GM19240 (cell line): ENCODE data around the gene SAXO1.

Experiments
- DNase-seq: peaks from one replicate; pipeline ENCODE4 v3.0.0; 2011; ENCODE audit warnings: low spot score; ENCODE audit not compliant: insufficient read length

Gene SAXO1

DNA sequence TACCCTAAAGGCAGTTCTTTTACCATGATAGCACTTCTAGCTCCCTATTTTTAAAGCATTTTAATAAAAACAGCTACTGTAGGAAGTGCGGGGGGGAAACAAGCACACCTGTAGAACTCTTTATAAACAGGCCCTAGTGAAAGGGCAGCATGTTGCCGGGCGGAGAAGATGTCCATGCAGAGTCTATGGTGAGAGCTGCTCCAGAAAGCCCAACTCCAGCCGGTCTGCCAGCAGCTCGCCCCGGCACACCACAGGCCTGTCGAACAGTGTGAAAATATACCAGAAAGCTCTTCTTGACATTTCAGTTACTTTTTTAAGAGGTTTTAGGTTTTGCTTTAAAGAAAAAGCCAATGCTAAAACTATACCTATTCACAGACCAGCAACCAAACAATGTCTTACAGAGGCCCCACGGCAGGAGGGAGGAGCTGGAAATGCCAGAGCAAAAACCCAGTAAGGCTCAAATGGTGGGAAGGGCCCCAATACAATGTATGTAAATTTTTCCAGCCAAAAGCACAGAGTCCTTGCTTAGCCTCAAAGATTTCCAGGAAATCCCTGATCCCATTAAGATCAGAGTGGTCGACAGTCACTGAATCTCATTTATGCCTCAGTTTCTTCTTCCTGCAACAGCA, 121.2 kb downstream of the SAXO1 start:
- DNase-seq: no peak

DNA sequence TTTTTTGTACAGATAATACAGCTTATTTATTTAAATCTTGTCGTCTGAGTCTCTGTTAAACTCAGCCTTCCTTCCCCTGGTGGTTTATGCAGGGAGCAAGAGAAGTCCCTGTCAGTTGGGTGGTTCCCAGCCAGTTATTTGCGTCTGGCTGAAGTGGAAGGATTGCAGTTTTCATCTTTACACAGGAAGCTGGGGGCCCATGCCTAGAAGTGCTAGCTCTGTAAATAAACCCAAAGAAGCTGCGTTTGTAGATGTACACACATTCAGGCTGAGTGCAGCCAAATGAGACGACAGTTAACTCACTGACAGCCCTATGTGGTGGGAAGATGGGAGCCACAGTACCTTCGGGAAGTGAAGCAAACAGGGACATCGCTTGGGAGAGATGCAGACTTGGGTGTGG, 122.1 kb downstream of the SAXO1 start:
- no peak for DNase-seq

DNA sequence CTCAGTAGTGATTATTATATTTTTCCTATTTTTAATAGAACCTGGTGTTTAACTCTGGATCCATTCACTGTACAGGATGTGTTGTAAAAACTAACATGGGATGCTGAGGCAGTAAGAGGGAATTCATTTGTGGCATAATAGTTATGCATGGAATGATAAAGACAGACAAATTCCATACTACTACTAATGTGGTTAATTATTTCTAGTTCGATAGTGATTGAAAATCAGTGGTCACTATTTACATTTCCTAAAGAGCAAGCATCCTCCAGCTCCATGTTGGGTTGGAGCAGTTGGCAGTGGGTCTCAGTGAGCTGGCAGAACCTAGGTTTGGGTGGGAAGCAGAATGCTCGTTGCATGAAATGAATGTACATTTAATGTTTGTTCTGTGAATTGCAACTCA, 122.6 kb downstream of the SAXO1 start:
- DNase-seq: no peak

DNA sequence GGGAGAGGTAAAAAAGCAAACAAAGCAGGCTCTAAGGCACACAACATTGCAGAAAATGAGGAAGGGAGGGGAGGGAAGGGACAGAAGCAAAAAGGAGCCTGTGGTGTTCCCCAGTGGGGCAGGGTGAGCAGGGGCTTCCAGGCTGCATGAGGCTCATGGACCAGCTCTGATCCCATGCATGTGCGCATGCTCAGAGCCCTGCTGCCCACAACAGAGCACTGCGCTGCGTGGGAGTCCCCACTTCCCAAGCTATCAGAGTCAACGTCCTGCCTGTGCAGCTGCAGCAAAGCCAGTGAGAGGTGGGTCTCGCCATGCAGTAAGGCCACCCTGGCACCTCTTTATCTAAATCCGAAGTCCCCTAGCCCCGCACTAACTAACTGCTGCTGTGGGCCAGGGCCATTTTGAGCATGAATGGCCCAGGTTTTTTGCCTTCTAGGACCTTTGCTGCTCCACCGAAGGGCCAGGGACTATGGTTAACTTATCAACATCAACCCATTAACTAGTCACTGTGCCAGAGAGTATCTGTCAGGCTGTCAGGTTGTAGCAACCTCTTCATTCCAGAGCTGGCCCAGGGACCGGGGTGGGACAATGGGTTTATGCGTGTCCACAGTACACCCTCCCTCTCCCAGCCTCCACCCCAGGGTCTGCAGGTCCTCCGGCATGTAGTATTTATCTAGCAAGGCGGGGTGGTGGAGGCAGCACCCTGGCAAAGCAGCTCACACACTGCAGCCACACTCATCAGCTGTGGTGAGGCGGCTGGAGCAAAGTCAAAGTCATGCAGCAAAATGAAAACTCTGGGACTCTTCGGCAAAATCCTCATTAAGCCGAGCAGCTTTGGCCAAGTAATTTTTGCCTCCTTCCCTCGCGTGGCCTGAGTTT, 123.6 kb downstream of the SAXO1 start:
- no peak for DNase-seq

DNA sequence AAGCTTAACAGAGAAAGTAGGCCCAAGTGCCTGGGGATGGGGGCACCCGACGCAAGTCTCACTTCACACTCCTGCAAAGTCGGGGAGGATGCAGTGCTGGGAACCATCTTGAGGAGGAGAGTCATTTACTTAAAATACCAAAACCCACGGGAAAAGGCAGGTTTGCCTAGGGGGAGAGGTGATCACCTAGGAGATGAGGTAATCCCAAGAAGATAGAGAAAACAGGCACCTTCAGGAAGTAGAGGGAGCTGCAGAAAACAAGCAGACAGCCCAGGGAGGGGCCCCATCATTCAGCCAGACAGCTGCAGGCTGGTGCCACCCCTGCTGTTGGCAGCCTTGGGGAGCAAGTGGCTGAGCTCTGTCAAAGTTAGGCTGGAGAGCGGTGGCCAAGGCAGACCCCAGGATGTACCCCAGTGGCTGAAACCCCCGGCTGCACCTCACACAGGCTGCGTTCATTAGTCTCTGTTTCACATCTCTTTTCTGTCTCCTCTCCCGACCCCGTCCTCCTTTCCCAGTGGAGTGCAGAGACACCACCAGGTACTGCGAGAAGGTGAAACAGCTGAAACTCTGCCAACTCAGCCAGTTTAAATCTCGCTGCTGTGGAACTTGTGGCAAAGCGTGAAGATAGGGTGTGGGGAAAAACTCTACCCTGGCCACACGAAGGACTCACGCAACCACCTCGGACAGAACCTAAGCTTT, 124.9 kb downstream of the SAXO1 start:
- no peak for DNase-seq

DNA sequence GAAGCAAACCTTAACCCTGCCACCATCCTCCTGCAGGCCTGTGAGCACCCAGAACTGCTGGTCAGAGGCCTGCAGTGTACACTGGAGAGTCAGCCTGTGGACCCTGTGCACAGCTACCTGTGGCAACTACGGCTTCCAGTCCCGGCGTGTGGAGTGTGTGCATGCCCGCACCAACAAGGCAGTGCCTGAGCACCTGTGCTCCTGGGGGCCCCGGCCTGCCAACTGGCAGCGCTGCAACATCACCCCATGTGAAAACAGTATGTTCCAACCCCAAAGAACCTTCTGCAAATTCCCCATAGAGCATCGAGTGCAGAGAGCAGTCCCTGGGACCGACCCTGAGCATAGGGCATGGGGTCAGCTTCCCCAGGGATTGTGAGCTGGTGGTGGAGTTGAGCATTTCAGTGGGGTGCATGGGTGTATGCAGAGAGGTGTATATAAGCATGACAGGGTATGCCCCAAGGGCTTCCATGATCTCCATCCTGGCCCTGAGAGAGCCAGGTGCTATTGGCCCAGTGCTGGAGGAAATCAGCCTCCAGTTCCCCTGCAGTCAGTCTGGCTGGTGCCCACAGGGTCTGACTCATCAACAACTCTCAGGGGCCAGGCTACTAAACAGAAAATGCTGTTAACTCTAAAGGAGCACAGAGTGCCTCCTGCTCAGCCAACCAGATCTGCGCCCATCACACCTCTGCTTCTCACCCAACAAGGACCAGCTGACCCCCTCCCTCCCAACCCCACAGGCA, 126.2 kb downstream of the SAXO1 start:
- no peak for DNase-seq

DNA sequence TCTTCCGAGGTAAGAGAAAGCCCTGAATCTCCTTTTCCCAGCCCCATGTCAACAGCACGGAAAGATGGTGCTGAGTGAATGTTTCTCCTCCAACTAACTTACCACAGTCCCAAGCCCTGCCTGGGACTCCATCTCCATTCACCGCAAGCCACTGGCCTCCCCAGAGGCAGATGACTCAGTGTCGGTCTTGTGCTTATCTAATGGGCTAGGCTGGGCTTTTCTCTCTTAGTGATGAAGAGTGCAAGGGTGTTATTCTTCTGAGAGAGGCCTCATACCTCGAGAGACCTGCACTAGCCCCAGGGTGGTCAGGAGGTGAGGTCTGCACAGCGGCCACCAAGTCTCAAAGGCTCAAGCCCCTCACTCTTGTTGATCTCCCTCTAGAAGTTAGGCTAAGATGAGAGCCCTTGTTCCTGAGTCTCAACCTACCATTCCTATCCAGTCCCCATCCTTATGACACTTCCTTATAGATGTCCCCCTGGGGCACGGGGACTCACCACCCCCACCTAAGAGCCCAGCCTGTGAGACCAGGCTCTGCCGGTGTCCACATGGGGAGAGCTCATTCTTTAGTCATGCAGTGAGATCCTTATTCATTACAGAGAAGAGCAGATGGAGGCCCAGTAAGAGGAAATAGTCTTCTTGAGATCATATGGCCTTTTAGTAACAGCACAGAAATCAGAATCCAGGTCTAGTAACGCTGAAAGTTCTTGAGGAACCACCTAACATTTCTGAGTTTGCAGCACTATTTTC, 127.0 kb downstream of the SAXO1 start:
- no peak for DNase-seq

DNA sequence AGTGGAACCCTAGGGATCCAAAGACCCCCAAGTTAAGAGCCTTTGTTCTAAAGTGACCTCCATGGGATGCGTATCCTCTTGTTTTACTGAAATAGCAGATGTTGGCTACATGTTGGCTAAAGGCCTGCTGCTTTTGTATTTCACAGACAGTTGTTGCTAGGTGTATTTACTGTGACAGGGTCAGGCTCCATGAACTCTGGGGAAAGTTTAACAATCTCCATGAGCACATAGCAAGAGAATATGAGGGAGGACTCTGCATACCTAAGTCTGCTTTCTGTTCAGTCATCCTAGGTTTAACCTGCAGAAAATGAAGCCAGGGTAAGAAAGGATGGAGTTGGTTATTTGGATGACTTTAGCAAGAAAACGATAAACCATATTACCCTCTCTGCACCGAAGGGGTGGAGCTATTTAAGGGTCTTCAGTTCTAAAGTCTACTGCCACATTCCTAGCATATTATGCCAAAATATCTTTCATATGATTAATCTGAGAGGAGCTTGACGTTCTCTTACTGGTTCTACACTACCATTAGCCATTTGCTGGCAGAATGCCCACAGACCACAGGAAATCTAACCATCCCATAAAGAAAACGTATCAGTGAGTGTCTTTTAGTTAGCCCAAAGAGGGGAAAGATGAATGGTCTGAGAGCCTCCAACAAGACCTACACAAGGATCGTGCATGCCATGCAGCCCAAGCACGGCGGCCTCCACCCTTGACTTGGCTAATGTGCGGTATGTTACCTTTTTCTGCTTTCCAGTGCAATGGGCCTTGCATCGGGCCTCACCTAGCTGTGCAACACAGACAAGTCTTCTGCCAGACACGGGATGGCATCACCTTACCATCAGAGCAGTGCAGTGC, 127.8 kb downstream of the SAXO1 start:
- DNase-seq: no peak

DNA sequence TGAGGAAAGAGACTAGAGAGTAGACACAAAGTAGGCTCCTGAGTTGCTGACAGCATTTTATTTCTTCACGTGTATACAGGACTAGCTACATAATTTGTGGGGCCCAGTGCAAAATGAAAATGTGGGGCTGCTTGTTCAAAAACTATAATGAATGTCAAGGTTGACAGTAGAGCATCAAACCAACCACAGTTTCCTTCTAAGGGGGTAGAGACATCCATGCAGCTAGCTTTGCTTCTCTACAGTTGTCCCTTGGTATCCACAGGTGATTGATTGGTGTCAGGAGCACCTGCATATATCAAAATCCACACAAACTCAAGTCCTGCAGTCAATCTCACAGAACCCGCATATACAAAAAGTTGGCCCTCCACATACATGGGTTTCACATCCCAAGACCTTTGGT, 129.6 kb downstream of the SAXO1 start:
- DNase-seq: no peak

DNA sequence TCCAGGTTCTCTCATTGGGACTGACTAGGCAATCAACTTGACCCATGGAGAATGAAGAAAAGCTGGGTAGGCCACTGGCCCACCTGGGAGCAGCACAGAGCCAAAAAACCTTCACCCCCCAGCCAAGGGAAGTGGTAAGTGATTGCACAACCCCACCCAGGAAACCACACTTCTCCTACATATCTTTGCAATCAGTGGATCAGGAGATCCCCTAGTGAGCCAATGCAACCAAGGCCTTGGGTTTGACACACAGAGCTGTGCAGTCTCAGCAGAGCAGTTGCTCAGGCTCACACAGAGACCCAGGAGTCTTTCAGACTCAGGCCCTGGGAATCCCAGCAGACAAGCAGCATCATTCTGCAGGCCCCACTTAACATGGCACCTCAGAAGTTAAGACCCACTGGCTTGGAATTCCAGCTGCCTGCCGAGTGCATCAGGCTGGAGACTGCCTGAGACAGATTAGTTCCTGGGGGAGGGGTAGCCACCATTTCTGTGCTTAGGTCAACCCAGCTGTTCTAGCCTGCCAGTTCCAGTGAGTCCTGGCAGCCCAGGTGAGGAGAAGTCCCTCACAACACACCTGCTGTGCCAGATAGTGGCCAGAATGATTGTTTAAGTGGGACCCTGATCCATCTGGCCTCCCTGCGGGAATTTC, 136.4 kb downstream of the SAXO1 start:
- no peak for DNase-seq

DNA sequence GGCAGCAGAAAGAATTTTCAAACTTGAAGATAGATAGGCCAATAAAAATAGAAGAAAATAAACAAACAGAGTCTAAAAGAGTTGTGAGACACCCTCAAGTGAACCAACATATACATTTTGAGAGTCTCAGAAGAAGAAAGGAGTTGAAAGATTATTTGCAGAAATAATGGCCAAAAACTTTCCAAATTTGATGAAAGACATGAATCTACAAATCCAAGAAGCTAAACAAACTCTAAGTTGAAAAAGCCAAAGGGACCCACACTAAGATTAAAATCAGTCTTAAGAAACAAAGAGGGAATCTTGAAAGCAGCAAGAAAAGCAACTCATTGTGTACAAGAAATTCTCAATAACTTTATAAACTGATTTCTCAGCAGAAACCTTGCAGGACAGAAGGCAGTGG, 137.0 kb downstream of the SAXO1 start:
- DNase-seq: no peak

DNA sequence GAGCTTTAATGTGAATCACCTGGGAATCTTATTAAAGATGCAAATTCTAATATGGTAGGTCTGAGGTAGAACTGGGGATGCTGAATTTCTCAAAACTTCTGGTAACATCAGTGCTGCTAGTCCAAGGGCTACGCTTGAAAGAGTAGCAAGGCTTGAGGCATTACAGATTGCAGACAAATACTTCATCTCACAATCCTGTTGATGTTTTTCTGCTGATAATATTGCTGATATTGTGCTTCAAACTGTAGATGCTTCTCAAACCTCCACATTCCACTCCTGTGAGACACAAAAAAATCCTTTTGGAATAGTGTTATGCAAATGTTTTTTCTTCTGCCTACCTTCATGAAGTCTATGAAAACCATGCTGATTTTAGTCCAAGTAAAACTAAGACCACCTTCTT, 139.5 kb downstream of the SAXO1 start:
- no peak for DNase-seq

DNA sequence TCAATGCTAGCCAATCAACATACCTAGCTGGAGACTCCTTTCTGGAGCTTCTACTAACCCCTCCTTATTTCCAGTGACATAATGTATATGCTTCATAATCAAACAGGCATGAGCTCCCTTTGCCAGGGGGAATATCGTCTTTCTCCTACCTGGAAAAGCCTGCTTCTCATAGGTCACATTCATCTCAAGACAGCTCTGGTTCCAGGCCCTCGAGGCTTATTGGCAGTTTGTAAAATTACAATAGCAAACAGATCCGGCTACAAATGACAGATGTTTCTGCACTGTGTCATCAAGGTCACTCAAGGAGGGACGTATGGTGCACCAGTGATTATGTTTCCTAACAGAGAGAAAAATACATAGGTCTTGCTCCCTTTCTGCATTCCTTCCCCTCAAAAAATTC, 140.0 kb downstream of the SAXO1 start:
- DNase-seq: no peak

DNA sequence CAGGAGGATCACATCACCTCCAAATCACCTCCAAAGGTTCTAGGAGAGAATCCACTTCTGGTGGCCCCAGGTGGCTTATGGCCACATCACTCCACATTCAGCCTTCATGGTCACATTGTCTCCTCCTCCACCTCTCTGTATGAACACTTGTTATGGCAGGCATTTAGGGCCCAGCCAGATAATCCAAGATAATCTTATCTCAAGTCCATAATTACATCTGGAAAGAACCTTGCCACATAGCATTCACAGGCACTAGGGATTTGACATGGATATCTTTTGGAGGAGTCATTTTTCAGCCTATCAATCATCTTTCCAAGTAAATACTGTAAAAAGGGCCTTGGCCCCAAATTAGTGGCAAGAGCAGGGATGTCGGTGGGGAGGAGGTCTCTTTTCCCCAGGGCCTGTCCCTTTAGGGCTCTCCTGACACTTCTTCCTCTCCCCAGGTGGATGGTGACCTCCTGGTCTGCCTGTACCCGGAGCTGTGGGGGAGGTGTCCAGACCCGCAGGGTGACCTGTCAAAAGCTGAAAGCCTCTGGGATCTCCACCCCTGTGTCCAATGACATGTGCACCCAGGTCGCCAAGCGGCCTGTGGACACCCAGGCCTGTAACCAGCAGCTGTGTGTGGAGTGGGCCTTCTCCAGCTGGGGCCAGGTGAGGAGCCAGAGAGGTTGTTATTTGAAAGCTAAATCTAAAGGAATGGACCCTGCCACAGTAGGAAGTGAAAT, 140.9 kb downstream of the SAXO1 start:
- DNase-seq: no peak

DNA sequence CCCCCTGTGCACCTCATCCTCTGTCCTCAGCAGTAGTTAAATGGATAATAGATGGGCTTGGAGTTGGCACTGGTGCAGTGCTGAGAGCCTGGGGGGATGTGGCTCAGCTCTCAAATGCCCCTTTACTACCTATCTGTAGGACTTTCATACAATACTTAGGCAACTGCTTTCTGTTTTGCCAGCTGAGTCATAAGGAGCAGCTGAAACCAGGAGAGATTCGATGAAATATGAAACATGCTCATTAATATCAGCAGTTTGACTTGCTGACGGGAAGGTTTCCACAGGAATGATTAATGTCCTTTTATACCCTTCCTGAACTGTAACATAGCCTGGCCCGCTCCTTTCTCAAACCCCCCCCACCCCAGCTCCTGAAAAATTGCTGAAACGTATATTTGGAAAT, 142.6 kb downstream of the SAXO1 start:
- no peak for DNase-seq

DNA sequence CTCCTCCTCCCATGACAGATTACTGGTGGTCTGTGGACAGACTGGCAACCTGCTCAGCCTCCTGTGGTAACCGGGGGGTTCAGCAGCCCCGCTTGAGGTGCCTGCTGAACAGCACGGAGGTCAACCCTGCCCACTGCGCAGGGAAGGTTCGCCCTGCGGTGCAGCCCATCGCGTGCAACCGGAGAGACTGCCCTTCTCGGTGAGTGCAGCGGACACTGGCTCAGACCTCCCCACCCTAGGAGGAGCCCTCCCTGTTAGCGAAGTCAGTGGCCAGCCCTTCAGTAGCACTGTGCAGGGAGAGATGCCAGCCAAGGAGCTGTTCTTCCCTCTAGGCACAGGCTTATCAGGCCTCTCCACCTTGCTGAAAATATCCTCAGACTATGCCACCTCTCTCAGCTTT, 143.5 kb downstream of the SAXO1 start:
- no peak for DNase-seq

DNA sequence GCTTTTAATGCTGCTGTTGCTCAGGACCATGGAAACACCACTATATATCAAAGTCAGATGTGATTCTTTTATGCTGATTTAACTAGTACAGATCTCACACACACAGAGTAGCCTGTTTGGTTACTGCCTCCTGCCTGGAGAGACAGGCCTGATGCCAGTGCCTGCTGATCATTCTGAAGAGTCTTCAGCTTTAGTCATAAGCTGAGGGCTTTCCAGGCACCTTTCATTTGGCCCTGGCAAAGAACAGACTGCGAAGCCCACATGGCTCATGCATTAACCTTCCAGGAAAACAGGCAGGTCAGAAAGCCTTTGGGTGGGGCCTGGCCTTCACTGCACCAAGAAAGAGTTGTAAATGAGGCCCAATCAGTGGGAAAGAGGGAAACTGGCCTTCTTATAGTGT, 144.7 kb downstream of the SAXO1 start:
- no peak for DNase-seq

DNA sequence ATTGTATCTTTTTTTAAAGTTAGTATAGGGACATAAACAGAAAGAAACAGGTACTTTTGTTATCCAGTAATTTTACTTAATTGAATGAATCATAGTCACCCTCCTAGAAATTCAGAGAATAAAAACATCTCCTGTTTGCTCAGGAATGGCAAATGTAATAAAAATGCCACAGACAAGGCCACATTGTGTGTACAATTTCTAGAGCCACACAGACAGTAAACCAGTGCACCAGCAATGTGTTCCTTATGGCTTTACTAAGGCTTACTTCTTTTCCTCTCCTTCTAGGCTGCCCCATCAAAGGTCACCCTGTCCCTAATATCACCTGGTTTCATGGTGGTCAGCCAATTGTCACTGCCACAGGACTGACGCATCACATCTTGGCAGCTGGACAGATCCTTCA, 145.5 kb downstream of the SAXO1 start:
- DNase-seq: no peak

DNA sequence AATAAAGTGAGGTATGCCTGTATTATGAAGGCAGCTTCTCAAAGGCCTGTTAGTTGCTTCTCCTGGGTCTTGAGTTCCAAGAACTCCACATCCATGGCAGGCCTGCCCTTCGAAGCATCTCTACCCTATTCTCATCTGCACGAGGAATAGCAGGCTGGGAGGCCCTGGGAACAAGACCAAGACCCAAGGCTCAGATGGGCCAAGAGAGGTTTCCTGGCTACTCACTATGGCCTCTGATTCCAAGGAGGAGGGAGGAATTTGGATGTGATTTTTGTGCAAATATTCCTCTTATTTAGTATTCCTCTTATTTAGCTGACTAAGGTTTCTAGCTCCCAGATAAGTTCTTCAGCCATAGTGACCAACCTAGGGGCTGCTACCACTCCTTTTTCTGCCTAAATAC, 151.3 kb downstream of the SAXO1 start:
- DNase-seq: no peak
